PFSK-1 (cell line): ENCODE results near the gene CPA5.

Experiments
- POLR2AphosphoS5 ChIP-seq: IDR thresholded peaks from 2 replicates; pipeline ENCODE4 v1.6.1; 2012; ENCODE audit warnings: low read depth, mild to moderate bottlenecking, control low read depth, low read length, moderate library complexity
- REST ChIP-seq, 2 experiments: IDR thresholded peaks; 2 replicates each; pipeline versions ENCODE4 v1.6.1 to v1.8.0; 2011 to 2012; ENCODE audit warnings: low read depth in 2 of 2, low read length in 2 of 2, control low read depth in 1 of 2, inconsistent platforms in 1 of 2, mild to moderate bottlenecking in 1 of 2, moderate library complexity in 1 of 2; ENCODE audit not compliant: insufficient read depth in 1 of 2
- SIN3A ChIP-seq: IDR thresholded peaks from 2 replicates; pipeline ENCODE4 v1.6.1; 2012; ENCODE audit warnings: mild to moderate bottlenecking, low read length, moderate library complexity, borderline replicate concordance; ENCODE audit not compliant: insufficient read depth
- TAF1 ChIP-seq: IDR thresholded peaks from 2 replicates; pipeline ENCODE4 v1.6.1; 2012; ENCODE audit warnings: low read length, control low read depth, borderline replicate concordance; ENCODE audit not compliant: insufficient read depth

DNA sequence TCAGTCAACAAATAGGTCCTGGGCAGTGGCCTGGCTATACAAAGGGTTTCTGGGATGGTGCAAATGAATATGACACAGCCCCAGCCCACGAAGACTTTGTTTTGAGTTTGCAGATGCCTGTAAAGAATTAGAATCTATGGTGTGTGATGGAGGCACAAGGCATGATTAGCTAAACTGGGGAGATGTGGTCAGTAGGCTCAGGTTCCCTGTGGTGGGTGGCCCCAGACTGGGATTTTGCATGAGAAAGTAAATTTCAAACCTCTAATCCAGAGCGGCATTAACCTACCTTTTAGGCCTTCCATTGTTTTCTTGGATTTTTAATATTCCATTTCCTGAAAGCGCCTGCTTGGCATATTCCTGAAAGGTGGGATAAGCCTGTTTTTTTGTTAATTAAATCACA is 6.4 kb upstream of the CPA5 start:
- TF ChIP-seq TAF1 (no peak), REST (IDR thresholded peaks at IDR 0.05; ENCODE audit: insufficient read depth in 1 of 2, low read depth in 2 of 2, low read length in 2 of 2) (no peak), SIN3A (no peak), POLR2AphosphoS5 (no peak)
